NCI-H446 (cell line): ENCODE measurements around the gene ALDH9A1.
A peak's percentile ranks its signal among the peaks of the same experiment; 100 is the strongest.
"Not testable (repeated sequence)": the region's sequence is repeated elsewhere in the genome, so short reads cannot be mapped to it uniquely, and the experiment has no call there.

Experiments used
- DNase-seq, 2 experiments: peaks; one replicate each; lab custom pipeline; 2025; lab: John Stamatoyannopoulos, UW

The ALDH9A1 gene

DNA sequence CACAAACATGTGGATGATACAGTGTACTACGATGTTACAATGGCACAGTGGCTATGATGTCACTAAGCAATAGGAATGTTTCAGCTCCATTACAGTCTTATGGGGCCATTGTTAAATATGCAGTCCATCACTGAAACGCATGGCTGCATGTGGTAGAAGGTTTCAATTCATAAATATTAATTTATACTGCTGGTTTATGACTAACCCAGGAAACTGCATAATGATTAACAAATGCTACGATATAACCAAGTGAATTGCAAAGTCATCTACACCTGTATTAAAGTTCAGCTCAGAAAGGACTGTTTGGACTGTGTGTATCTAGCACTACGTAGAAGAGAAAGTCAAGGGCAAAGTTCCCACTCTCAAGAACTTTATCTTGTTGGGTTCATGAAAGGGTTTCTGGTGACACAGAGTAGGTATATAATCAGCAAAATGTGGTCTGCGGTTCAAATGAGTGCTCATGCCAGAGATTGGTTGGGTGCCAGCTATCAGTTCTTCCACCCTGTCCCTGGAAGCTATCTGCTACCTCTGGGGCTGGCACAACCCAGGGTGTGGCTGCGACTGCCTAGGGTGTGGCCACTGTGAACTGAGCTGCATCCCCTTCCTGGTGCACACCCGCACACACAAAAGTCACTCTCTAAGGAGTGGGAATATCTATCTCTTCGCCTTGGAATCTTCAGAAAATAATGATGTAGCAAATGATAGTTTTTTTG, 52.6 kb downstream of the ALDH9A1 start:
- DNase-seq: no peak

GRCh38 chr1:165644064-165644735, 54.2 kb downstream of the ALDH9A1 start:
- no peak for DNase-seq

- DNase-seq: no peak
Observed at GRCh38 chr1:165641231-165641987, 57.0 kb downstream of the ALDH9A1 start.

GRCh38 chr1:165639821-165640623, 58.3 kb downstream of the ALDH9A1 start:
- DNase-seq: no peak

DNA sequence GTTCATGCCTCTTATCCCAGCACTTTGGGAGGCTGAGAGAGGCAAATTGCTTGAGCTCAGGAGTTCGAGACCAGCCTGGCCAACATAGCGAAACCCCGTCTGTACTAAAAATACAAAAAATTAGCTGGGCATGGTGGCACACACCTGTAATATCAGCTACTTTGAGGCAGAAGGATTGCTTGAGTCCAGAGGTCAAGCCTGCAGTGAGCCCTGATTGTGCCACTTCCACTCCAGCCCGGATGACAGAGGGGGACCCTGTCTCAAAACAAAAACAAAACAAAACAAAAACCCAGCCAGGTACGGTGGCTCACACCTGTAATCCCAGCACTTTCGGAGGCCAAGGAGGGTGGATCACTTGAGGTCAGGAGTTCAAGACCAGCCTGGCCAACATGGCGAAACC, 60.2 kb downstream of the ALDH9A1 start:
- not testable (repeated sequence) for DNase-seq

- DNase-seq: no peak
Observed at GRCh38 chr1:165637427-165637826, 60.9 kb downstream of the ALDH9A1 start.

DNA sequence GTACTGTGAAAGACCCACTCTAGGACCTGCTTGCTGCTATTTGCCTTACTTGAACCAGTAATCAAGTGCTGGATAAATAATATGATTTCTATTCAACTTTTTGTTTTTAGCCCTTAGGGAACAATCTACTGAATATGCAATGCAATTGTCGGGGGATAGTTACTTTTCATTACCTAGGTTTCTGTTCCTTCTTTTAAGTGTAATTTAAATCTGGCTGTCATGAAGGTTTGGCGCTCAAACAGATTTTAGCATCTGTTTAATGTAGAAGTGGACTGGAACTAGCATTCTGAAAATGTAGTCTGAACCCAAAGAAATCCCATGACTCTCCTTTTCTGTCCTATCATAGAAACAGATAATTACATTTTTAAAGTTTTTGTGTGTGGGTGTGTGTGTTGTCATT, 62.5 kb downstream of the ALDH9A1 start:
- DNase-seq: no peak

DNA sequence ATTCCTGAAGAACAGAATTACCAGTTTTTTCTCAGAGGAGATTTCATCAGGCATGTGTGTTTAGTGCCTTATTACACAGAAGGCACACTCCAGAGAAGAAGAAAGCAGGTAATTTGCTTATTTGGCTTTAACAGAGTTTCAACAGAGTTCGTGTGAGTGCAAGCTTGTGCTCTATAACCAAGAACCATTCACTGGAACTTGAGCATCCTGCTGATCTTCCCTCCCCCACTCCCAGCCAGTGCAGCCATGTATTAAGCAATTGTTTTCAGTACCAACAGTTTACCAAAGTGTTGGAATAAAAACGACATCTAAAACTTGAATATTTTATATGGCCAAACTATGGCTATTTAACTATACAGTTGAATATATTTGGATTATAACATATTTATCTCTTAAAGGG, 63.0 kb downstream of the ALDH9A1 start:
- no peak for DNase-seq

- DNase-seq: no peak
Observed at GRCh38 chr1:165634154-165634921, 64.0 kb downstream of the ALDH9A1 start.

- no peak for DNase-seq
Observed at GRCh38 chr1:165633614-165634013, 64.7 kb downstream of the ALDH9A1 start.

GRCh38 chr1:165632491-165632890, 65.9 kb downstream of the ALDH9A1 start:
- DNase-seq: no peak

DNA sequence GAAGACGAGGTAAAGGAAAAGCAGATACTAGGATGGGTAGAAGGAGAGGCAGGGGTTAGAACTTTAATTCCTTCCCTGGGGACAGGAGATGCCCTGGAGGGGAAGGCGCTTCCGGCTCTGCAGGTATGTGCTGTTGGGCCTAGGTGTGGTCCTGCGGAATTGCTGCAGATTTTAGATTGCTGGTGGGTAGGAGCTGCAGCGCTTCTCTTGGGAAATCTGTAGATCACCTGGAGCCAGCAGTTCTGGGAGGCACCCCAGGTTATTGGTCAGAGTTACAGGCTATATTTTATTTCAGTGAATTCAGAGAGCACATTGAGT, 66.3 kb downstream of the ALDH9A1 start:
- no peak for DNase-seq

GRCh38 chr1:165631342-165632151, 66.8 kb downstream of the ALDH9A1 start:
- peak in 1 of 2 experiments; percentile 12 for DNase-seq

GRCh38 chr1:165630629-165631341, 67.6 kb downstream of the ALDH9A1 start, which contains the start of gene MGST3:
Gene MGST3 (plus strand): TSS chr1:165631234. CDS start chr1:165649848, 18,614 bp downstream.
- DNase-seq: peak; percentile 97 to 98

DNA sequence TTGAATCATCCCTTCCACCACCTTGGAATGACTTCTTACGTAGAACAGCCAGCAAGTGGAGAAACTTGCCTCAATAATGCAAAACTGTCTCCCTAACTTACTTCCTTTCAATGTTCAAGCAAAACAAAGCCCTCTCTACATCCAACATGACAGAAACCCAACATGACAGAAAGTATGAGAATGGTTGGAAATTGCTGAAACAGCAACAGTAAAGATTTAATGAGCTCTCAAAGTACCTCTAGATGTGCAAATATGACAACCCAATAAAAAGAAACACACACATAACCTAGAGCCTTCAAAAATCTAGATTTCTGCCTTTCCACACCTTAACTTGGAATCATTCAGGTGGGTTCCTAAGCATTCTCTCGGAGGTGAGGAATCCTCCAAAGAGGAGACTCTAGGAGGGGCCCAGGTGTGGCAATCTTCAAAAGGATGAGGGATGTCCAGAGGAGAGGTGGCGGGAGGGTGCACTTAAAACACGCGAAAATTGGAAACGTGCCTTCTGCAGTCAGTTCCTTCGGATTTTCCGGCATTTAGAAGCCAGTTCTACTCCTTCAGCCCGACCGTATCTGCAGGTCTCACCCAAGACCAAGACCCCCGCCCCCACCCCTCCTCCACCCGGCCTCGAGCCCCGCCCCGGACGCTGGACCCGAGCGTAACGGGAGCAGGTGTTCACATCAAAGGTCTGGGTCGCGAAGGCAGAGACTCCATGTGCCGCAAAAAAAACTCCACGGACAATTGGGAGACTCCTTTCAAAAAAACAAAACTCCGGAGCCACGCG, 68.3 kb downstream of the ALDH9A1 start:
- peak in 1 of 2 experiments; percentile 71 for DNase-seq

- no peak for DNase-seq
Observed at GRCh38 chr1:165629151-165629550, 69.2 kb downstream of the ALDH9A1 start.

- DNase-seq: no peak
Observed at GRCh38 chr1:165628147-165628822, 70.1 kb downstream of the ALDH9A1 start.

DNA sequence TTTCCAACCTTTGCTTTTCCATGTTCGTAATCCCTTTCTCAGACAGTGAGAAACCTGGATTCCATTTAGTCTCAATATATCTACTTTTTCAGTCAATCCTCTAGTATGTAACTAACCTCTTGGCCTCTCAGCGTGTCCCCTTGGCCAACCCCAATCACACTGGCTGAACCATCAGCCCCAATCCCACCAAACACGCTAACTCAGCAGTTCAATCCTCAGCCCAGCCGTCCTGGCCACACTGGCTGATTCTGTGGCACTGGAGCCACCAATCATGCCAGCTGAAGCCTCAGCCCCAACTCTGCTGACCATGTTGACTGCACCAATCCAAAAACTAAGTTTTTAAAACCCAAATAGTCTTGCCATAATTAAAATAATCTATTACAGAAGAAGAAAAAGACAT, 73.9 kb downstream of the ALDH9A1 start:
- DNase-seq: no peak
